Stimulated activated CD8-positive, alpha-beta memory T cell treated with anti-CD3 and anti-CD28 coated beads, Interleukin-4, amount 100 ng/mL, for 4 hours (primary cell): ENCODE results near the gene MYLK4.
"Not testable (repeated sequence)": the region's sequence is repeated elsewhere in the genome, so short reads cannot be mapped to it uniquely, and the experiment has no call there.

Experiments used
- DNase-seq, 2 donors: peaks; one replicate each; pipeline ENCODE4 v3.0.0-alpha.2; 2020; ENCODE audit warnings: low read depth in 2 of 2, low spot score in 1 of 2

Gene MYLK4

DNA sequence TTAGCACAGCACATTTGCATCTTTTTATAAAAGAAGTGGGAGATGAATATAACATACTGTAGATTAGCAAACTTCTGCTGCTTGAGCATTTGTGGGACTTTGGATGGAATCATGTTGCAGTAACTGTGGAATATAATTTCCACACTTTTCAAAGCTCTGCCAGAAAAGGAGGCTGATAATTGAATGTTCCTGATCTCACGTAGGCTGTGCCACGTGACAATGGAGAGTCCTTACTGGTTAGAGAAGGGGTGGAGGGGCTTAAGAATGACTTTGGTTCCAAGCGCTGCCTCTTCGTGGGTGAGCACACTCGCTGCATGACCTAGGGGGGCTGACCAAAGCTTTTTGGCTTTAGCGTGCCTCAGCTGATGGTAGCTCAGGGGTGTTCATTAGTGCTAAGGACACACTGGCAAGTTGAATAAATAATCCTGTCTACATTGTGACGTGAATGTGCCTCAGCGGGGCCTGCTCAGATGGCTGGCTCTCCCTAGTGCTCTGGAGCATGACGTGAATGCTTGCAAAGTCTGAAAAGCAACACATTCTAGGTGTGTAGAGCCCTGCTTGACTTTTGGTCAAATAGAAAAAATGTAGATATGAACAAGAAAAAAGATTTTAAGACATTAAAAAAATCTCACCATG, 29.5 kb upstream of the MYLK4 start:
- no peak for DNase-seq

DNA sequence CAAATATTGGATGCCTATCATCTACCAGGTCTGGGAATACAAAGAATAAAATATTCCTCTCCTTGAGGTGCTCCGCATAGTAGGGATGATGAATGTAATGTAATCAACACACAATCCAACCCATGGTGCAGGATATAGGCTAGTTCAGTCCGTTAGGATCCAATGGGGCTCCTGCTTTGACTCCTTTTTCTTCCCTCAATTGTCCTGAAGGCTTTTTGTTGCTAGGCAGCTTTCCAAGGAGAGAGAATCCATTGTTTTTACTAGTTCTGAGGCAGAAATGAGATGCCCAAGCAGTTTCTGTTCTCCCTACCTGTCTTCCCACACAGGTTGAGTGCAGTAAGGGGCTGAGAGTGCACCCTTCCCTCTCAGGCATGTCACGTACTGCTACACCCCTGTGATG, 26.5 kb upstream of the MYLK4 start:
- no peak for DNase-seq

DNA sequence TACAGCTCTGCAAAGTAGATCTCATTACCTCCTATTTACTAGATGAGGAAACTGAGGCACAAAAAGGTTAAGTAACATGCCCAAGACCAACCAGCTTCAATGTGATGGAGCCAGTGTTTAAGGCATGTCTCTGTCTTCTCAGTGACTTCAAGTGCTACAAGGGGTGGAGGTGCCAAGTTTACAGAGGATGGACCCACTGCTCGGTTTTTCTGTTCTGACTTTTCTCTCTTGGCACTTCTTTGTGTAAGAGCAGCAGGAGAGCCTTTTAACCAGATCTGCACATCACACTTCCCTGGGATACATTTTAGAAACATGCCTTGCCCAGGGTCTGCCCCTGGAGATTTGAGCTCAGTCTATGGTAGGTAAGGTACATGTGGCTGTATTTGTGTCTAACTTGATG, 24.3 kb upstream of the MYLK4 start:
- no peak for DNase-seq

DNA sequence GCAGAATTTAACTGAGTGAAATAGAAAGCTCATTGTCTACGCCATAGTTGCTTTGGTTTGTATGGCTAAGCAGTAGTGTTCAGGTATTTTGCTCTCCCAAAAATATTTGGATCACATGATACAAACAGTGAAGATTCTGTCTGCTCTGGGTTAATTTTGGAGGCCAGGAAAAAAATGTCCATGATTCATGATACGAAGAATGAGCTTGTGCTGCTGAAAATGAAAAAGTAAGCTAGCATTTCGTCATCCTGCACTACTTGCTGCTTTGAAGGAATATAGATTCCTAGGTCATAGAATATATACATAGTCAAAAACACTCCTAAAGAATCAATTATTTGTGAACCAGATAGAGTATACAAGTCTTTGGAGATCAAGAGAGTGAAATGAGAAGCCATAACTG, 22.7 kb upstream of the MYLK4 start:
- DNase-seq = no peak

DNA sequence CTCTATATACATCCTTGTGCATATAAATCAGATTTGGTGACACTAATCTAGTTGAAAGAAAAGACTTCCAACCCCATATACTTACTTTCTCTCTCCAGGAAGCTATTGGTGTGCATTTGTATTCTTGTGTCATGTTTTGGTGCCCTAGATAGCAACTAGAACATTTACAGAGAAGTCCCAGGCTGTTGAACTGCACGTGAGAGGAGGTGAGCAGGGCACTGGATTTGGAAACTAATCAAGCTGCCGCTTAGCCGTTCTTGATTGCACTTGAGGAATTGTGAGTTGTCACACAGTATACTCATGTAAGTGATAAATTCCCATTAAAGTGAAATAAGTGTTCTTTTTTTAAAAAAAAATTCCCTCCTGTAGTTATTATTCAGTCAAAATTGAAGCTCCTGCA, 22.1 kb upstream of the MYLK4 start:
- DNase-seq = no peak

DNA sequence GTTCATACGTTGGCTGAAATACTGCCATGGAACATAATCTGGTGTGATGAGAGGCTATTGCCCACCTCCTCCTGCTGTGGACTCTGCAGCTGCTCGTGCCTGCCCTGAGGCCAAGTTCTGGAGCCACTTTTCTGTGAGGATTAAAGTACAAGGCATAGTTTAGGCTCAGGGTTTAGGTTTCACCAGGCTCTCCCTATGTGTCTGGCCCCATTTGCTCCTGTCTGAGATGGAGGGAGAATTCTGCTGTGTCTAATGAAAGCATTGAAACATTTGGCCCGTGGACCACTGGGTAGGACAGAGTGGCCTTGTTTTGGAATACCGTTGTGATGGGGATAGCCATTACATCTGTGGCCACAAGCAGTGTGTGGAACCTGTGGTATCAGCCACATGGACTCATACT, 20.4 kb upstream of the MYLK4 start:
- no peak for DNase-seq

DNA sequence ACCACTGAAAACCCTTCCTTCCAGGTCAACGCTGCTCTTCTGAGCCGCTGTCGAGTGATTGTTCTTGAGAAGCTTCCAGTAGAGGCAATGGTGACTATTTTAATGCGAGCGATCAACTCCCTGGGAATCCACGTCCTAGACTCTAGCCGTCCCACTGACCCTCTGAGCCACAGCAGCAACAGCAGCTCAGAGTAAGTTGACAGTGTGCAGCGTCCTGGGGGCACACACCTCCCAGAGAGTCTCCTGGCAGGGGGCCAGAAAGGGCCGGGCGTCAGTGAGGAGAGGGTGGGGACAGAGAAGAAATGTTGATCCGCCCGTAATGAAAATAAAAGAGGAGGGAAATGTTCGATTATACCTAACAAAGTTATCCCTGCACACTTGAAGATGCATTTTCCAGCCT, 19.4 kb upstream of the MYLK4 start:
- no peak for DNase-seq

DNA sequence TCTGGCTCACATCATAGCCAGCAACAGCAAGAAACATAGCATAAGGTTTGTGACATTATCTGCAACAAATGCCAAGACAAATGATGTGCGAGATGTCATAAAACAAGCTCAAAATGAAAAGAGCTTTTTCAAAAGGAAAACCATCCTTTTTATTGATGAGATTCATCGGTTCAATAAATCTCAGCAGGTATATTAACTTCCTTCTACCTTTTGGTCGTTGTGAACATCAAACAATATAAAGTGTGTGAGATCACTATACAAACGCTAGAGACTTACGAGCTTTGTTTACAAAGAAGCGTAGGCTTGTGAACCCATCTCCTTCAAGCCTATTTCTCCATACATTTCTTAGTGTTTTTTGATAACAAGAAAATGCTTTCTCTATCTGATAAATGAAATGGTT, 18.0 kb upstream of the MYLK4 start:
- no peak for DNase-seq

DNA sequence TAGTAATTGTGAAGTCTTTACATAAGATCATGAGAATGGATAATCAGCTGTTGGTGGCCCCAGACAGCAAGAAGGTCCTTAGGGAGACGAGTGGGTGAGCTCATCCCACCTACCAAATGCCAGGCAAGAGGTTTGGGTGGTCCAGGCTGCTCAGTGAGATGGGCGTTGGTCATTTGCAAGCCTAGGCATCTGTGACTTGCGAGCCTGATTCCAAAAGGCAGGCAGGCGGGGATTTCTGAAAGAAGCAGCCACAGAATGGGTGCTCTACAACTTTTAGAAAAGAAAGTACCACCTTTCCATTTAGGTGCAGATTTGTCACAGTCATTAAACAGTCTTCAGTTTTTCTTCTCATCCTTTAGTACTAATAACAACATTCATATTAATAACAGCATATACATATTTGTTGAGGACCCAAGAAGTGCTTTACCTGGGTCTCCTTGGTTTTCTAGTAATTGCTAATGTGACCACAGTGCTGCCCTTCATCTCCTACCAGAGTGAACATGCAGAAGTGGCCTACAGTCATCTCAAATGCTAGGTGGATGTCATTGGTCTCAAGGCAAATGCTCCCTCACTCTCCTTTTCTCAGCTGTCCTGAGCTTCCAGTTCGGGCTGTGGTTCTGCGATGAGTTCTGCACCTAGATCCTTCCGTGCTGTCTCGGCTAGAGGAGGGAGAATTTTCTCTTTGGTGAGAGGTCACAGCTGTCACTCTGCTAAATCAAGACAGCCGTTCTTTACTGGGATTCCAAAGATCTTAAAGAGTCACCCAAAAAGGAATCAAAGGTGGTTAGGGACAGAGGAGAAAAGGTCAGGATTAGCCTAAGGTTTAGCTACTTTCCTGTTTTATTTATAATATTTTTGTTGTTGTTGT, 17.2 kb upstream of the MYLK4 start:
- DNase-seq = no peak

DNA sequence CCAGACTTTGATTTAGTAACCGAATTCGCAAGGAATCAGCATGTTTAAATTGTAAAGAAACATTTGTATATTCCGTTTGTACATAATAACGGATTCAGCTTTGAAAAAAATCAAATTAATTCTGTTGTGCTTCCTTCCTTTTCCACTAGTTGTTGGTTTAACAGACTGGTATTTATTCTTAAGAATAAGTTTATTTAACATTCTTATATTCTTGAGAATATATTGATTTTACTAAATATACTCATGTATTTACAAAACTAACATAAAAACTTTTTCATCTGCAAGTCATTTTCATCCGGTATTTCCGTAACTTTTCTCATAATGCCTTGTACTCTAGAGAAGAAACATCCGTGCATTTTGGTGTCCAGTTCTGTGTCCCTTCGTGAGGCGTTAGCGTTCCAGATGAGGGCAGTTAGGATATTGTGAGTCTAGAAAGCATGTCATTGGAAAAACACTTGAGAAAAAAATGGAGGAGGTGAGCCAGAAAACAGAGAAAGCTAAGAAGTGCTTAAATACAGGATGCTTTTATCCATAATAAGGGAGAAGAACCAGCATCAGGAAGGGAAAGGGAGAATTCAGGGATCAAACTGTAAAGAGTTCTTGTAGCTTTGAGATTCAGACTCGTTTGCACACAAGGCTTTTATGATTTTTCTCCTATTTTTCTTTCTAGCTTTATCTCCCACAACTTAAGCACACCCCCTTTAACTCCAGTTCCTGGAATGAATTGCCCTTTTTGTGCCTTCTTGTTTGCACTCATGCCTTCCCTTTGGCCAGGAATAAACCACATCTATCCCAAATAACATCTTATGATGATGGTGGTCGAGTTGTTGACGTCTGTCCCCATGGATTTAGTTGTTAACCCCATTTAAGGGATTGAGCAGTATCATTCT, 16.3 kb upstream of the MYLK4 start:
- no peak for DNase-seq

DNA sequence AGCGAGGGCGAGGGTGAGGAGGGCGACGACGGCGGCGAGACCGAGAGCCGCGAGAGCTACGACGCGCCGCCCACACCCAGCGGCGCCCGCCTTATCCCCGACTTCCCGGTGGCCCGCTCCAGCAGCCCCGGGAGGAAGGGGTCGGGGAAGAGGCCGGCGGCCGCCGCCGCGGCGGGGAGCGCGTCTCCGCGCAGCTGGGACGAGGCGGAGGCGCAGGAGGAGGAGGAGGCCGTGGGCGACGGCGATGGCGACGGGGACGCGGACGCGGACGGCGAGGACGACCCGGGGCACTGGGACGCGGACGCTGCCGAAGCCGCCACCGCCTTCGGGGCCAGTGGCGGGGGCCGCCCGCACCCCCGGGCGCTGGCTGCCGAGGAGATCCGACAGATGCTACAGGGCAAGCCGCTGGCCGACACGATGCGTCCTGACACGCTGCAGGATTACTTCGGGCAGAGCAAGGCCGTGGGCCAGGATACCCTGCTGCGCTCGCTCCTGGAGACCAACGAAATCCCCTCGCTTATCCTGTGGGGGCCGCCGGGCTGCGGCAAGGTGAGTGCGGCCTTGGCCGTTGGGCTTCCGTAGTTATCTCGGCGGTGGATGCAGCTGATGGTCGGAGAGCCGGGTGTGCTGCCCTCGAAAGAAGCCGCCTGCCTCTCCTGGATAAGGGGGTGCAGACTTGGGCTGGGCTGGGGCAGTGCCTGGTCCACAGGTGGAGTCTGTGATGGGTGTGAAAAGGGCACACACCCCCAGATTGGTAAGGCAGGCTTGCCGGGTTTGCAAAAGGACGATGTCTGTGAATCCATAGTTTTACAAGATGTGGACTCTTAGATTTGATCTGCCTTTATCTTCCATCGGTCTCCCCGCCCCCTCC, 15.4 kb upstream of the MYLK4 start:
- peak in 1 of 2 donors; percentile 11 for DNase-seq

DNA sequence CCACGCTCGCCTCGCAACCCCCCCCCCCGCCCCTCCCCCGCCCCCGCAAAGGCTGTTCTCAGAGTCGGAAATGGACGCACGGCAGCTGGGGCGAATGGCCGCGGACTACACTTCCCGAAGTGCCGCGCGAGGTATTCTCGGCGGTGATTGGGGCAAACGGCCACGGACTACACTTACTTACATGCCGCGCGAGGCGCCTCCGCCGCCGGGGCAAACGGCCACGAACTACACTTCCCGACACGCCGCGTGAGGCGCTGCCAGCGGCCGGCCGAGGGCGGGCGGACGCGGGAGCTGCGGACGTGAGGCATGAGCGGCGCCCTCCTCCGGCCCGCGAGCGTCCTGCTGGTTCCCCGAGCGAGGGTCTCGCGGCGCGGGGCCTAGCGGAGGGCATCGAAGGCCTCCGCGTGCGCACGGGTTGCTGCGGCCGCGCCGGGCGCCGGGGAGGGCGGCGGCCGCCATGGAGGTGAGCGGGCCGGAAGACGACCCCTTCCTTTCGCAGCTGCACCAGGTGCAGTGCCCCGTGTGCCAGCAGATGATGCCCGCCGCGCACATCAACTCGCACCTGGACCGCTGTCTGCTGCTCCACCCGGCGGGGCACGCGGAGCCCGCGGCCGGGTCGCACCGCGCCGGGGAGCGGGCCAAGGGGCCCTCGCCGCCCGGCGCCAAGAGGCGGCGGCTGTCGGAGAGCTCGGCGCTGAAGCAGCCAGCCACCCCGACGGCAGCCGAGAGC, 14.6 kb upstream of the MYLK4 start, which contains the start of gene WRNIP1:
Gene WRNIP1 (plus strand): TSS at position 228 of the 730 bp plus-strand sequence. CDS start 230 bp downstream, at position 458.
- DNase-seq = peak; percentile 89 to 95

DNA sequence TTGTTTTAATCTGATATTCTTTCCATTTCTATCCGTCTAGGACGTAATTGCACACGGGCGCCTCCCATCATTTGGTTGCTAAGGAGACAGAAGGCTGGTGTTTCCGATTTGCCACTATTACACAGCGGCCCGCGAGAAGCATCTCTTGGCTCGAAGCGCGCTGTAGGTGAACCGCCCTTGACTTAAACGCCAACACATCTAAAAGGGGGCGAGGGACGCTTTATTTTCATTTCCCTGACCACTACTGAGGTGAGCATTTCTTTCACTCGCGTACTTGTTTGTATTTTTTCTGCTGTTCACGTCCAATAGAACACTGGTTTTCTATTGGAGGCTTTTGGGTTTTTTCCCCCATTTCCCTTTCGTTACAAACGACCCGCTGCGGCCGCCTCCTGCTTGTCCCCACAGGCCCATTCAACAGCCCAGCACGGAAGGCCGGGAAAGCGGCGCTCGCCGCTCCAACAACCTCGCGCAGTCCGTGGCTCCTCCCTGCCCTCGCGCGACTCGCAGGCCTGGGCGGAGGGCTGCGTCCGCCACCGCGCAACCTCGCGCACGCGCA, 14.0 kb upstream of the MYLK4 start:
- peak; percentile 30 to 33 for DNase-seq

DNA sequence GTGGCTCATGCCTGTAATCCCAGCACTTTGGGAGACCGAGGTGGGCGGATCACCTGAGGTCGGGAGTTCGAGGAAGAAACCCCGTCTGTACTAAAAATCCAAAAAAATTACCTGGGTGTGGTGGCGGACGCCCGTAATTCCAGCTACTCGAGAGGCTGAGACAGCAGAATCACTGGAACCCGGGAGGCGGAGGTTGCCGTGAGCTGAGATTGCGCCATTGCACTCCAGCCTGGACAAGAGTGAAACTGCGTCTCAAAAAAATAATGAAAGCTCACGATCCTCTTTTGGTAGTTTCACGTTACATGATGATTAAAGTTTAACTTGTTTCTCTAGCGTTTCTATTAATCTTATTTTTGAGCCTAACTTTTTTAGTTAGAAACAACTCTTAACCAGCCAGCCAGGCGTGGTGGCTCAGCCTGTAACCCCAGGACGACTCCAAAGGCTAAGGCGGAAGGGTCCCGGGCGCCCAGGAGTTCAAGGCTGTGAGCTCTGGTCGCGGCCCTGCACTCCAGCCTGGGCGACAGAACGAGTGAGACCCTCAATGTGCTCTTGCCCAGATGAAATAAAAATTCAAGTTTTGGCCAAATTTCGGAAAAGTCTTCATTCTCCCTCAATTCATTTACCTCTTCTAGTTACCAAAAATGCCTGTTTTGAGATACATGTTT, 13.3 kb upstream of the MYLK4 start:
- no peak for DNase-seq

DNA sequence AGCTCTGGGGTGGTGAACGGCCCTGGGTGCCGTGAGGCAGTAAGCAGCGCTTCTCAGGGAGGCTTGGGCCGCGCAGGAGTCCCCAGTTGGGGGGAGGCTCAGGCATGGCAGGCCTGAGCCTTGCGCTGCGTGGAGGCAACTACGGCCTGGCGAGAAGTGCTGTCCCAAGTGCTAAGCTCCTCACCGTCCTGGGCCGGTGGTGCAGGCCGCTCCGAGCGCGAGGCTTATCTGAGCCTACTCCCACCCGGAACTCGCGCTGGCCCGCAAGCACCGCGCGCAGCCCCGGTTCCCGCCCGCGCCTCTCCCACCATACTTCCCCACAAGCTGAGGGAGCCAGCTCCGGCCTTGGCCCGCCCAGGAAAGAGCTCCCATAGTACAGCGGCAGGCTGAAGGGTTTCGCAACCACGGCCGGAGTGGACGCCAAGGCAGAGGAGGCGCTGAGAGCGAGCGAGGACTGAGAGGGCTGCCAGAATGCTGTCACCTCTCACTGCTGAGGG, 12.7 kb upstream of the MYLK4 start:
- DNase-seq = no peak

DNA sequence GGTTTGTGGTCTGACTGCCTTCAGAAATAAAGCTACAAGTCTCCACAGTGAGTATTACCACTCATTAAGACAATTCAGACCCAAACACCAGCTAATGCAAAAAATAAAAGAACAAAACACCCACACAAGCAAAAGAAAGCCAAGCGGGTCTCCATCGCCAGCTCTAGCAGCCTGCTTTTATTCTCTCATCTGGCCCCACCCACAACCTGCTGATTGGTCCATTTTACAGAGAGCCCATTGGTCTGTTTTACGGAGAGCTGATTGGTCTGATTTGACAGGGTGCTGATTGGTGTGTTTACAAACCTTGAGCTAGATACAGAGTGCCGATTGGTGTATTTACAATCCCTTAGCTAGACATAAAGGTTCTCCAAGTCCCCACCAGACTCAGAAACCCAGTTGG, 12.1 kb upstream of the MYLK4 start:
- DNase-seq = not testable (repeated sequence)

DNA sequence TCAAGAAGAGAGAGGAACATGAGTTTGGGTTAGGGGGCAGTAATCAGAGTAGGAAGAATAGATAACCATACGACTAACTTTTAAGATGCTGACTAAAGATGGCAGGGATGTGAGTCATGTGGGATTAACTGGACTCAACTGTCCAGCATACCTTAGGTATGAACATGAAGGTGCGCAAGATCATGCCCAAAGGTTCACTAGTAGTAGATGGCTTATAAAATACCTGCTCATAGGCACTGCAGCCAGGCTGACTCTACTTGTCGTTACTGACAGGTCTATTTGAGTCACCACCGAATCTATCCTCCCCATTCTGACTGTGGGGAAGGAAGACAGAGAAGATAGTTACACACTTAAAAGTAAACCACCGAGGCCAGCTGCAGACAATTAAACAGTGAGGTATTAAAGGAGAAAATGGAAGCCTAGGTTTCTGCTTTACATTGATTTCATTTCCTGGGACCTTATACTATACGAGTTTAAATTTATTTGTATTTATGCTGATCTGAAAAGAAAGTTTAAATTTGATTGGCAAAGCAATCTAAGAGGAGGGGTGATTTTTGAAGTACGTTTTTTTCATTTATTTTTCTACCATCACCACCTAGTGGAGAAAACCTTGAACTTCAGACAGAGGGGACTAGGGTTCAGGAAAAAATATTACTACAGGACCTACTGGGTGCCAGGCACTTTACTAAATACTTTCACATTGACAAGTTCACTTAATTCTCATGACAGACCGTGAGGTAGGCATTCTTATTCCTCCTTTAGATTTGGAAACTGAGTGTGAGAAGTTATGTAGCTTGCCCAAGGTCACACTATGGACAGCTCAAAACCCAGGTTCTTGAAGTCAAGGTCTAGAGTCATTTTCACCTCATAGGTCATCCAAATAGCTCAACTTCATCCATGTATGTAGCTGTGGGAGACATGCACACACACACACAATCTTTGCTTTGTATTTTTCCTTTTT, 10.4 kb upstream of the MYLK4 start:
- DNase-seq = no peak

DNA sequence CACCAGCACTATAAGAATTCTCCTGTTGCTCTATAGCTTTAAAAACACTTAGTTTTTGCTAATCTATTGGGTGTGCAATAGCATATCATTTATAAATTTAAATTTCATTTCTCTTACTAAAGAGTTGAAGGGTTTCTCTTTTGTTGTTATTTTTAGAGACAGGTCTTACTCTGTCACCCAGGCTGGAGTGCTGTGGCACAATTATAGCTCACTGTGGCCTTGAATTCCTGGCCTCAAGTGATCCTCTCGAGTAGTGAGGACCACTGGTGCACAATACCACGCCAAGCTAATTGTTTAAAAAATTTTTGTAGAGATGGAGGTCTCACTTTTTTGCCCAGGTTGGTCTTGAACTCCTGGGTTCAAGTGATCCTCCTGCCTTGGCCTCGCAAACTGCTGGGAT, 8.3 kb upstream of the MYLK4 start:
- DNase-seq = no peak
